B cell (primary cell): ENCODE measurements around the gene PLPP3. TPM values are rescaled to one million over a fixed set of nuclear protein-coding genes. Genes with fewer than 3 reads are reported as not detected.

Experiments used
- ATAC-seq: fragments of 200-7000 bp; cut with Tn5 transposase; one replicate; pipeline ENCODE4 v1.10.0; 2021; ENCODE audit warnings: low read depth, mild to moderate bottlenecking, moderate number of reproducible peaks, moderate library complexity
- CTCF ChIA-PET: fragments of 350-600 bp; sonication (Branson Sonifier 250); formaldehyde crosslinking; loops from one replicate; lab custom pipeline; 2021; ENCODE audit warnings: antibody characterized with exemption, inconsistent platforms; lab: Charles Lee
- POLR2A ChIA-PET: fragments of 350-600 bp; sonication (Branson Sonifier 250); formaldehyde crosslinking; loops from one replicate; lab custom pipeline; 2021; ENCODE audit warnings: antibody characterized with exemption; lab: Charles Lee
- DNase-seq: peaks from one replicate; pipeline ENCODE4 v3.0.0; 2013
- H2AFZ ChIP-seq: 2 replicates; pipeline ENCODE4 v1.6.1; 2012; ENCODE audit warnings: mild to moderate bottlenecking, low read depth, low read length; ENCODE audit not compliant: insufficient read depth, poor library complexity, severe bottlenecking
- H3K27ac ChIP-seq, 2 donors: 1 replicate in 1 of 2; 2 replicates in 1 of 2; pipeline ENCODE4 v1.5.1; 2012 to 2013; ENCODE audit warnings: low read length in 2 of 2, mild to moderate bottlenecking in 2 of 2, moderate library complexity in 1 of 2
- H3K27me3 ChIP-seq, 4 experiments: fragments of 200-600 bp in 1 of 4; sonication (generic) in 1 of 4; replicated peaks in 1 of 4; 1 replicate in 2 of 4; 2 replicates in 2 of 4; pipeline versions ENCODE4 v1.6.1 to v1.7.0; 2013 to 2016; ENCODE audit warnings: low read length in 3 of 4, mild to moderate bottlenecking in 2 of 4, mixed read lengths in 1 of 4, moderate library complexity in 1 of 4; ENCODE audit not compliant: insufficient read depth in 4 of 4, control insufficient read depth in 3 of 4; ENCODE audit errors: control extremely low read depth in 1 of 4
- H3K36me3 ChIP-seq, 2 experiments: replicated peaks in 1 of 2; 1 replicate in 1 of 2; 2 replicates in 1 of 2; pipeline versions ENCODE4 v1.6.1 to v1.7.1; 2013; ENCODE audit warnings: low read length in 1 of 2; ENCODE audit not compliant: insufficient read depth in 2 of 2, control insufficient read depth in 1 of 2; ENCODE audit errors: control extremely low read depth in 1 of 2, extremely low read depth in 1 of 2
- H3K4me1 ChIP-seq, 2 donors: fragments of 200-600 bp in 1 of 2; sonication (generic) in 1 of 2; 1 replicate in 1 of 2; 2 replicates in 1 of 2; pipeline versions ENCODE4 v1.5.1 to v1.6.1; 2013 to 2017; ENCODE audit warnings: low read length in 2 of 2; ENCODE audit not compliant: control insufficient read depth in 2 of 2, insufficient read depth in 2 of 2
- H3K4me2 ChIP-seq: replicated peaks from 2 replicates; pipeline ENCODE3; 2012; ENCODE audit warnings: mild to moderate bottlenecking, low read depth, low read length; ENCODE audit not compliant: poor library complexity, severe bottlenecking
- H3K4me3 ChIP-seq, 5 experiments: fragments of 200-600 bp in 1 of 5; sonication (generic) in 1 of 5; 1 replicate in 3 of 5; 2 replicates in 2 of 5; pipeline versions ENCODE4 v1.5.1 to v1.7.0; 2011 to 2016; ENCODE audit warnings: low read length in 4 of 5, mild to moderate bottlenecking in 4 of 5, low read depth in 2 of 5, control low read depth in 1 of 5, moderate library complexity in 1 of 5; ENCODE audit not compliant: insufficient read depth in 1 of 5; ENCODE audit errors: control extremely low read depth in 1 of 5, extremely low read depth in 1 of 5
- H3K79me2 ChIP-seq: fragments of 200-600 bp; sonication (generic); one replicate; pipeline ENCODE4 v1.6.0; 2016; ENCODE audit warnings: low read length; ENCODE audit not compliant: control insufficient read depth, insufficient read depth
- H3K9ac ChIP-seq: fragments of 200-600 bp; sonication (generic); 2 replicates; pipeline ENCODE4 v1.6.1; 2017; ENCODE audit warnings: mild to moderate bottlenecking, low read length, moderate library complexity
- H3K9me3 ChIP-seq, 3 donors: one replicate each; pipeline versions ENCODE4 v1.6.1 to v1.7.1; 2013; ENCODE audit warnings: low read length in 2 of 3; ENCODE audit not compliant: control insufficient read depth in 2 of 3, insufficient read depth in 1 of 3; ENCODE audit errors: control extremely low read depth in 1 of 3
- H4K20me1 ChIP-seq: 2 replicates; pipeline ENCODE4 v1.6.0; 2012; ENCODE audit warnings: mild to moderate bottlenecking, low read length; ENCODE audit not compliant: insufficient read depth, control insufficient read depth, poor library complexity, severe bottlenecking
- H3K27ac Mint-ChIP-seq: one replicate; pipeline ENCODE4 v1.8.0; 2021; ENCODE audit warnings: mixed read lengths
- H3K27me3 Mint-ChIP-seq: one replicate; pipeline ENCODE4 v1.8.0; 2021; ENCODE audit warnings: mixed read lengths
- H3K4me1 Mint-ChIP-seq: one replicate; pipeline ENCODE4 v1.8.0; 2021; ENCODE audit warnings: mixed read lengths
- H3K4me3 Mint-ChIP-seq: one replicate; pipeline ENCODE4 v1.8.0; 2021; ENCODE audit warnings: mixed read lengths
- H3K9me3 Mint-ChIP-seq: one replicate; pipeline ENCODE4 v1.8.0; 2022; ENCODE audit warnings: mixed read lengths; ENCODE audit not compliant: insufficient read depth
- EZH2 ChIP-seq: IDR thresholded peaks from 2 replicates; pipeline ENCODE4 v1.6.1; 2012; ENCODE audit warnings: borderline replicate concordance, low read depth, mild to moderate bottlenecking, moderate library complexity, low read length; ENCODE audit not compliant: insufficient read depth, poor library complexity, severe bottlenecking
- WGBS: methylation state at CpG from one replicate; pipeline ENCODE4 v1.1.5; 2013; ENCODE audit warnings: missing lambda C conversion rate; ENCODE audit not compliant: insufficient coverage; 5-methylcytosine and 5-hydroxymethylcytosine counted together
- intact Hi-C: fragments of 100-400 bp; cut with micrococcal nuclease; formaldehyde crosslinking; loops from one replicate; pipeline ENCODE4 v1.10.0; 2022
- polyA plus RNA-seq: library from polyadenylated mRNA; depleted of rRNA; stranded (reverse); fragments of >200 nt; gene quantifications from 2 replicates; pipeline ENCODE4 v1.2.3, GENCODE V29; 2012
- total RNA-seq, 2 donors: library from RNA; stranded (reverse); fragments of 120-200 nt in 1 of 2; gene quantifications; 1 replicate in 1 of 2; 2 replicates in 1 of 2; pipeline versions ENCODE4 v1.2.3 to v1.2.4, GENCODE V29; 2013 to 2022
- TF ChIP-seq, protein P1 (sequence below): fragments of 200-600 bp; IDR thresholded peaks from one replicate; pipeline ENCODE4 v1.8.0; 2022; ENCODE audit warnings: antibody characterized with exemption, mild to moderate bottlenecking

PLPP3 gene
- total and polyA plus RNA-seq, 2 donors (not counting 1 experiment from before 2014, with no cell fraction given) = 1.8 to 2.9 TPM

DNA sequence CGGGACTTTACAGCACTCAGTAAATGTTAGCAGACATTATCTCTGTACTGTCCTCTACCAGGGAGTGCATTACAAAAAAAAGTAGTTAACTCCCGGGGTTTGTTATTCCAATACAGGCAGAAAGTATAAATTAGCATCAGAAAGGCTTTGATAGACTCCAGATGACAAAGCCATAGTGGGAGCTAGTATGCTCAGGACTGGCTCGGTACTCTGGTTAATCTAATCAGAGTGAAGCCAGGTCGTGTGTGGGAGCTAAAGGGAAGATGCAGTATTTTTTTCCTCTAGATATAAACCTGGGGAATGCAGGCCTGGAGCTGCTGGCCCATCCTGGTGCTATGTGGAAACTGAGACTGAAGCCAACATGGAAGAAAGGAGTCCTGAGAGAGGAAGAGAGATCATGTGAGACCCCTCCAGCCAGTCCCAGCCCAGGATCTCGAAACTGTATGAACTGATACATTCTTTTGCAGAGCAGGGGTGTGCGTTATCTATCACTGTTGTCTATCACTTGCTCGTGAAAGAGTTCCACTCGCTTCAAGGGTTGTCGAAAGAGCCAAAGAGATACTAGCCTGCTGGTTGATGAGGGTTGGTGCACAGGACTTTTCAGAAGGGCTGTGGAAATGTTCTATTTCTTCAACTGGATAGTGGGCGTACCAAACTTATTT is 125.8 kb downstream of the PLPP3 start:
- Histone ChIP-seq H3K4me3 (no peak overlapping the region), H3K79me2 (no peaks in the 10 kb centered on the region), H3K27ac (no peak overlapping the region), H3K9ac (no peak overlapping the region), H3K4me2 (no peak overlapping the region), H2AFZ (no peak overlapping the region), H3K27me3 (peaks cover 0 to 2% (median 0%) of the 10 kb centered on the region in 4 experiments), H3K36me3 (no peaks in the 10 kb centered on the region), H3K9me3 (no peaks in the 10 kb centered on the region), H4K20me1 (no peaks in the 10 kb centered on the region), H3K4me1 (no peaks in the 10 kb centered on the region)
- intact Hi-C loops = no loop called here
- ATAC-seq = no peak
- POLR2A ChIA-PET = no interaction called here
- Mint-ChIP-seq H3K4me3 (no peak overlapping the region), H3K27me3 (no peaks in the 10 kb centered on the region), H3K9me3 (no peaks in the 10 kb centered on the region), H3K4me1 (no peaks in the 10 kb centered on the region), H3K27ac (no peak overlapping the region)
- DNase-seq = no peak
- 98% methylated on average over 7 of the region's 10 CpGs for WGBS
- TF ChIP-seq EZH2 = no peak
- TF ChIP-seq, protein P1, sequence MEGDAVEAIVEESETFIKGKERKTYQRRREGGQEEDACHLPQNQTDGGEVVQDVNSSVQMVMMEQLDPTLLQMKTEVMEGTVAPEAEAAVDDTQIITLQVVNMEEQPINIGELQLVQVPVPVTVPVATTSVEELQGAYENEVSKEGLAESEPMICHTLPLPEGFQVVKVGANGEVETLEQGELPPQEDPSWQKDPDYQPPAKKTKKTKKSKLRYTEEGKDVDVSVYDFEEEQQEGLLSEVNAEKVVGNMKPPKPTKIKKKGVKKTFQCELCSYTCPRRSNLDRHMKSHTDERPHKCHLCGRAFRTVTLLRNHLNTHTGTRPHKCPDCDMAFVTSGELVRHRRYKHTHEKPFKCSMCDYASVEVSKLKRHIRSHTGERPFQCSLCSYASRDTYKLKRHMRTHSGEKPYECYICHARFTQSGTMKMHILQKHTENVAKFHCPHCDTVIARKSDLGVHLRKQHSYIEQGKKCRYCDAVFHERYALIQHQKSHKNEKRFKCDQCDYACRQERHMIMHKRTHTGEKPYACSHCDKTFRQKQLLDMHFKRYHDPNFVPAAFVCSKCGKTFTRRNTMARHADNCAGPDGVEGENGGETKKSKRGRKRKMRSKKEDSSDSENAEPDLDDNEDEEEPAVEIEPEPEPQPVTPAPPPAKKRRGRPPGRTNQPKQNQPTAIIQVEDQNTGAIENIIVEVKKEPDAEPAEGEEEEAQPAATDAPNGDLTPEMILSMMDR = no peak
- CTCF ChIA-PET = no interaction called here

DNA sequence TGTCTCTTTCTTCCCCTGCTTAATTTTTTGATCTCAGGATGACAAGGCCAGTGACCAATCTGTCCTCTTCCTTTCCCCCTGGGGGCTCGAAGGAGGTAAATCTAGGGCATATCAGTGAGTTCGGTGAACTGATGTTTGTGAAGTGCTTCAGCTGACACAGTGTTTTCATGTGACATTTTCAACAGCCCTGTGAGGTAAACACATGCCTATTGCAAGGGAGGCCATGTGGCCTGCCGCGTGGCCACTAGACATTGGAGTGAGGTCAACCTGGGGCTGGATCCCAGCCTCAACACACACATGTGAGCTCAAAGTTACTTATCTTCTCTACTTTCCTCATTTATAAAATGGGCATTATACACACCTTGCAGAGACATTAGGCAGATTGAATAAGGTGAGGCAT is 126.3 kb downstream of the PLPP3 start:
- no peaks in the 10 kb centered on the region for H3K4me1 Mint-ChIP-seq
- ATAC-seq (no peak), DNase-seq (no peak)
- H3K36me3 ChIP-seq = no peaks in the 10 kb centered on the region
- TF ChIP-seq, protein P1 = no peak
- no peak for TF ChIP-seq EZH2
- no peak overlapping the region for H3K4me3 Mint-ChIP-seq
- H3K4me2 ChIP-seq = no peak overlapping the region
- ChIA-PET CTCF (no interaction called here), POLR2A (no interaction called here)
- no peaks in the 10 kb centered on the region for H4K20me1 ChIP-seq
- H3K9me3 ChIP-seq = no peaks in the 10 kb centered on the region
- H3K27me3 Mint-ChIP-seq = no peaks in the 10 kb centered on the region
- no peaks in the 10 kb centered on the region for H3K4me1 ChIP-seq
- H3K9me3 Mint-ChIP-seq = no peaks in the 10 kb centered on the region
- H3K27ac Mint-ChIP-seq = no peak overlapping the region
- H2AFZ ChIP-seq = no peak overlapping the region
- intact Hi-C loops = no loop called here
- WGBS = 100% methylated on average over 2 of the region's 4 CpGs
- H3K27ac ChIP-seq = no peak overlapping the region
- H3K4me3 ChIP-seq = no peak overlapping the region
- no peak overlapping the region for H3K9ac ChIP-seq
- no peaks in the 10 kb centered on the region for H3K79me2 ChIP-seq
- peaks cover 0 to 2% (median 0%) of the 10 kb centered on the region in 4 experiments for H3K27me3 ChIP-seq
